Thyroid gland (tissue), 4 donors: ENCODE data around the gene KIF2C.

Source experiments
- POLR2A ChIP-seq, 2 donors: fragments of 450-650 bp; IDR thresholded peaks; one replicate each; pipeline ENCODE4 v1.6.1; 2017; ENCODE audit warnings: antibody characterized with exemption in 2 of 2, mild to moderate bottlenecking in 2 of 2, moderate library complexity in 1 of 2
- TF ChIP-seq, protein P1 (sequence below), 6 experiments: fragments of 200-600 bp in 3 of 6; fragments of 450-650 bp in 3 of 6; sonication (generic) in 3 of 6; IDR thresholded peaks; one replicate each; pipeline ENCODE4 v1.5.1; 2016 to 2019; ENCODE audit warnings: antibody characterized with exemption in 6 of 6, mild to moderate bottlenecking in 2 of 6, inconsistent platforms in 1 of 6, moderate library complexity in 1 of 6

DNA sequence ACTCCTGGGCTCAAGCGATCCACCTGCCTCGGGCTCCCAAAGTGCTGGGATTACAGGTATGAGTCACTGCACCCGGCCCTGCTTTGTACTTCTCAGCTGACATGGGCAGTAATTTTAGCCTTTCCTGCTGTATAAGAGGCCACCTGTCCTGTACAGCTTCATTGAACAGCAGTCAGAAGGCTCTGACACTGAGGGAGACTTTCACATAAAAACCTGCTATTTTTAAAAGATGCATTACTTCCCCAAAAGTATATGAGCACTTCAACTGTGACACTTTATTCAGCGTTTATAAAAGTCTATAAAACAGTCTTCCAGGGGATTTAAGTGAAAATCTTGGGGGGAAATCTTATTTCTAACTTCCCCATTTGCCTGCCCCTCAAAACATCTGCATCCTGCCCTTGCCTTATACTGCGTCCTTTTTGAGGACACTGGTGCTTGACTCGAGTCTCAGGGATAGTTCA, 26.3 kb upstream of the KIF2C start:
- TF ChIP-seq POLR2A (IDR thresholded peaks at IDR 0.05), result no peak
- TF ChIP-seq, protein P1, sequence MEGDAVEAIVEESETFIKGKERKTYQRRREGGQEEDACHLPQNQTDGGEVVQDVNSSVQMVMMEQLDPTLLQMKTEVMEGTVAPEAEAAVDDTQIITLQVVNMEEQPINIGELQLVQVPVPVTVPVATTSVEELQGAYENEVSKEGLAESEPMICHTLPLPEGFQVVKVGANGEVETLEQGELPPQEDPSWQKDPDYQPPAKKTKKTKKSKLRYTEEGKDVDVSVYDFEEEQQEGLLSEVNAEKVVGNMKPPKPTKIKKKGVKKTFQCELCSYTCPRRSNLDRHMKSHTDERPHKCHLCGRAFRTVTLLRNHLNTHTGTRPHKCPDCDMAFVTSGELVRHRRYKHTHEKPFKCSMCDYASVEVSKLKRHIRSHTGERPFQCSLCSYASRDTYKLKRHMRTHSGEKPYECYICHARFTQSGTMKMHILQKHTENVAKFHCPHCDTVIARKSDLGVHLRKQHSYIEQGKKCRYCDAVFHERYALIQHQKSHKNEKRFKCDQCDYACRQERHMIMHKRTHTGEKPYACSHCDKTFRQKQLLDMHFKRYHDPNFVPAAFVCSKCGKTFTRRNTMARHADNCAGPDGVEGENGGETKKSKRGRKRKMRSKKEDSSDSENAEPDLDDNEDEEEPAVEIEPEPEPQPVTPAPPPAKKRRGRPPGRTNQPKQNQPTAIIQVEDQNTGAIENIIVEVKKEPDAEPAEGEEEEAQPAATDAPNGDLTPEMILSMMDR (IDR thresholded peaks at IDR 0.05), result no peak
